ENCODE measurements around the gene FCHO2. TPM values are rescaled to one million over a fixed set of nuclear protein-coding genes. Genes with fewer than 3 reads are reported as not detected.

FCHO2 gene
- total RNA-seq, 1 experiment from 2014 or later, result 14.9 TPM

- H3K4me3 Mint-ChIP-seq, result peak overlapping the region; percentile 67
- H3K27ac Mint-ChIP-seq, result no peak overlapping the region
- ChIA-PET POLR2A (no interaction called here), CTCF (interaction anchor here (1.4 to 3.2 kb wide), 5 partner anchors 16 to 99 kb away, joined by 5 to 18 read pairs (median 10); no protein-coding TSS in a partner anchor)
- peak; percentile 52 for DNase-seq (ENCODE audit: low spot score)
- peaks cover 68% of the 10 kb centered on the region for H3K27me3 Mint-ChIP-seq (ENCODE audit: low read depth)
- peaks cover 5% of the 10 kb centered on the region for H3K9me3 Mint-ChIP-seq
- H3K36me3 Mint-ChIP-seq, result no peaks in the 10 kb centered on the region
- H3K4me1 Mint-ChIP-seq, result peaks cover 31% of the 10 kb centered on the region
- ATAC-seq, result peak; percentile 46
- no peak for TF ChIP-seq GRHL2 (CRISPR knock-in tag; IDR thresholded peaks at IDR 0.05; ENCODE audit: insufficient replicate concordance, severe bottlenecking)
- peak; percentile 27; the same call in 1 of the 2 replicates for TF ChIP-seq ETV6 (CRISPR knock-in tag; IDR thresholded peaks at IDR 0.05)
- no peak for TF ChIP-seq HMGXB4 (CRISPR knock-in tag; IDR thresholded peaks at IDR 0.05)
- TF ChIP-seq IRF1 (CRISPR knock-in tag; IDR thresholded peaks at IDR 0.05), result no peak
- 0 out of 2 replicates have a peak, but pooled peaks have one; percentile 46 for TF ChIP-seq AFF4 (CRISPR knock-in tag; IDR thresholded peaks at IDR 0.05; ENCODE audit: borderline replicate concordance)
- TF ChIP-seq MXD4 (CRISPR knock-in tag; IDR thresholded peaks at IDR 0.05; ENCODE audit: borderline replicate concordance), result no peak
- TF ChIP-seq MAX (CRISPR knock-in tag; IDR thresholded peaks at IDR 0.05), result peak; percentile 70; the same call in 1 of the 2 replicates
- no peak for TF ChIP-seq NFATC4 (CRISPR knock-in tag; IDR thresholded peaks at IDR 0.05)
- no peak for TF ChIP-seq ZNF671 (CRISPR knock-in tag; IDR thresholded peaks at IDR 0.05)
- TF ChIP-seq STAT6 (CRISPR knock-in tag; conservative IDR thresholded peaks at IDR 0.05; ENCODE audit: low read depth), result no peak
- no peak for TF ChIP-seq PRDM15 (CRISPR knock-in tag; IDR thresholded peaks at IDR 0.05)
- TF ChIP-seq USF2 (CRISPR knock-in tag; IDR thresholded peaks at IDR 0.05), result peak; percentile 58
- TF ChIP-seq RELA (CRISPR knock-in tag; IDR thresholded peaks at IDR 0.05; ENCODE audit: borderline replicate concordance), result no peak
- TF ChIP-seq FOXK1 (CRISPR knock-in tag; IDR thresholded peaks at IDR 0.05), result no peak
- TF ChIP-seq ELF4 (CRISPR knock-in tag; IDR thresholded peaks at IDR 0.05; ENCODE audit: low read depth), result no peak
- no peak for TF ChIP-seq ZNF423 (CRISPR knock-in tag; IDR thresholded peaks at IDR 0.05)
- no peak for TF ChIP-seq ESRRA (CRISPR knock-in tag; IDR thresholded peaks at IDR 0.05; ENCODE audit: borderline replicate concordance)
- no peak for TF ChIP-seq CDX4 (CRISPR knock-in tag; IDR thresholded peaks at IDR 0.05; ENCODE audit: borderline replicate concordance)
- no peak for TF ChIP-seq TP53 (CRISPR knock-in tag; IDR thresholded peaks at IDR 0.05)
- TF ChIP-seq SMAD4 (CRISPR knock-in tag; IDR thresholded peaks at IDR 0.05), result no peak
- TF ChIP-seq USF1 (CRISPR knock-in tag; IDR thresholded peaks at IDR 0.05), result peak; percentile 66
These were observed 163.8 kb downstream of the FCHO2 start for GRCh38 chr5:73119451-73120157.
